A549 (cell line): Measurements from ENCODE around the gene GRM5. TPM values are rescaled to one million over a fixed set of nuclear protein-coding genes. Genes with fewer than 3 reads are reported as not detected.

Experiments
- ATAC-seq, 2 experiments: fragments of 200-7000 bp in 1 of 2; fragments of >200 bp in 1 of 2; cut with Nextera tagmentation in 1 of 2; cut with Tn5 transposase in 1 of 2; 3 replicates each; pipeline versions ENCODE4 v1.8.0 to v1.9.1; 2018 to 2020; ENCODE audit warnings: mild to moderate bottlenecking in 1 of 2, moderate library complexity in 1 of 2
- CTCF ChIA-PET: fragments of 300-600 bp; sonication (Branson Sonifier 250); formaldehyde crosslinking; extraction: SDS; loops from one replicate; lab custom pipeline; 2021; ENCODE audit warnings: antibody characterized with exemption, inconsistent platforms; lab: Yijun Ruan, JAX
- POLR2A ChIA-PET: fragments of 350-600 bp; formaldehyde crosslinking; extraction: SDS; loops from one replicate; lab custom pipeline; 2021; ENCODE audit warnings: antibody characterized with exemption, inconsistent platforms; lab: Yijun Ruan, JAX
- DNase-seq, 2 experiments: peaks; one replicate each; pipeline versions ENCODE4 v3.0.0 to v3.0.0-alpha.2; 2011 to 2016; ENCODE audit warnings: low read depth in 1 of 2, low spot score in 1 of 2
- FAIRE-seq: peaks from 2 replicates; lab custom pipeline; 2011; peaks lifted over from hg19 to GRCh38; lab: Jason Lieb, UNC
- H3K27ac ChIP-seq, 2 experiments: fragments of >200 bp; sonication (Bioruptor Twin); formaldehyde crosslinking; 3 replicates each; pipeline ENCODE4 v1.5.1; 2016 to 2017
- H3K4me1 ChIP-seq: fragments of >200 bp; sonication (Bioruptor Twin); formaldehyde crosslinking; 3 replicates; pipeline ENCODE4 v1.6.1; 2016
- H3K4me2 ChIP-seq: fragments of >200 bp; sonication (Bioruptor Twin); formaldehyde crosslinking; 3 replicates; pipeline ENCODE4 v1.6.1; 2016
- H3K4me3 ChIP-seq: fragments of >200 bp; sonication (Bioruptor Twin); formaldehyde crosslinking; 3 replicates; pipeline ENCODE4 v1.5.1; 2016
- H3K9me3 ChIP-seq: fragments of >200 bp; sonication (Bioruptor Twin); formaldehyde crosslinking; 3 replicates; pipeline ENCODE4 v1.6.1; 2016
- CHD2 ChIP-seq: fragments of 150-350 bp; IDR thresholded peaks from 2 replicates; pipeline ENCODE4 v1.6.1; 2014; ENCODE audit warnings: low read length; ENCODE audit not compliant: partially characterized antibody
- CTCF ChIP-seq: fragments of >200 bp; sonication (Bioruptor Twin); formaldehyde crosslinking; IDR thresholded peaks from 3 replicates; pipeline ENCODE4 v1.5.1; 2016
- ELK1 ChIP-seq: fragments of 150-350 bp; IDR thresholded peaks from 2 replicates; pipeline ENCODE4 v1.6.1; 2014; ENCODE audit warnings: low read depth, mild to moderate bottlenecking, low read length
- FOSL2 ChIP-seq, 2 experiments: fragments of 450-650 bp in 1 of 2; fragments of >200 bp in 1 of 2; sonication (Bioruptor Twin) in 1 of 2; formaldehyde crosslinking; IDR thresholded peaks; 2 replicates each; pipeline versions ENCODE4 v1.5.0 to v1.6.1; 2016 to 2020; ENCODE audit warnings: mild to moderate bottlenecking in 1 of 2, moderate library complexity in 1 of 2
- FOXS1 ChIP-seq: fragments of 250-450 bp; sonication (Bioruptor Pico); IDR thresholded peaks from 2 replicates; pipeline ENCODE4 v1.5.0; 2020; ENCODE audit warnings: mild to moderate bottlenecking, moderate library complexity
- HDAC2 ChIP-seq: fragments of 200-600 bp; sonication (generic); IDR thresholded peaks from 2 replicates; pipeline ENCODE4 v1.6.1; 2016
- HES2 ChIP-seq: fragments of >200 bp; sonication (Bioruptor Twin); formaldehyde crosslinking; IDR thresholded peaks from 2 replicates; pipeline ENCODE4 v1.6.1; 2016
- HOXA7 ChIP-seq: fragments of 250-450 bp; sonication (Bioruptor Pico); IDR thresholded peaks from 2 replicates; pipeline ENCODE4 v1.5.0; 2020; ENCODE audit warnings: mild to moderate bottlenecking, moderate library complexity
- KDM1A ChIP-seq: fragments of 200-600 bp; sonication (generic); IDR thresholded peaks from 2 replicates; pipeline ENCODE4 v1.6.1; 2016; ENCODE audit warnings: low read depth, mild to moderate bottlenecking
- KDM5A ChIP-seq: fragments of 200-600 bp; sonication (generic); IDR thresholded peaks from 2 replicates; pipeline ENCODE4 v1.6.1; 2016; ENCODE audit warnings: antibody characterized with exemption, mild to moderate bottlenecking
- MAFK ChIP-seq: fragments of 450-650 bp; IDR thresholded peaks from 2 replicates; pipeline ENCODE4 v1.6.1; 2014; ENCODE audit not compliant: partially characterized antibody
- MAZ ChIP-seq: fragments of 150-350 bp; IDR thresholded peaks from 2 replicates; pipeline ENCODE4 v1.6.1; 2014; ENCODE audit warnings: antibody characterized with exemption, low read depth, low read length, borderline replicate concordance
- MYC ChIP-seq: IDR thresholded peaks from 2 replicates; pipeline ENCODE4 v1.6.1; 2012; ENCODE audit warnings: mild to moderate bottlenecking, inconsistent platforms, low read length, improper control_type of control experiment, borderline replicate concordance
- NPAS2 ChIP-seq: fragments of 250-450 bp; sonication (Bioruptor Pico); IDR thresholded peaks from 2 replicates; pipeline ENCODE4 v1.8.0; 2022; ENCODE audit warnings: mild to moderate bottlenecking, moderate library complexity, borderline replicate concordance
- PBX3 ChIP-seq: IDR thresholded peaks from 2 replicates; pipeline ENCODE4 v1.6.1; 2012
- POLR2AphosphoS2 ChIP-seq: conservative IDR thresholded peaks from 2 replicates; pipeline ENCODE4 v1.6.1; 2012; ENCODE audit warnings: low read length, improper control_type of control experiment, inconsistent platforms
- RCOR1 ChIP-seq: fragments of 150-350 bp; IDR thresholded peaks from 2 replicates; pipeline ENCODE4 v1.6.1; 2014; ENCODE audit warnings: antibody characterized with exemption, low read length, low read depth
- SREBF2 ChIP-seq: fragments of 450-650 bp; IDR thresholded peaks from 2 replicates; pipeline ENCODE4 v1.6.1; 2014; ENCODE audit warnings: mild to moderate bottlenecking, moderate library complexity
- TP53 ChIP-seq: fragments of 250-450 bp; sonication (Bioruptor Pico); IDR thresholded peaks from 2 replicates; pipeline ENCODE4 v1.5.0; 2021; ENCODE audit warnings: mild to moderate bottlenecking, moderate library complexity
- ZC3H11A ChIP-seq: fragments of 450-650 bp; IDR thresholded peaks from 2 replicates; pipeline ENCODE4 v1.6.1; 2014; ENCODE audit warnings: antibody characterized with exemption, mild to moderate bottlenecking
- ZNF302 ChIP-seq: fragments of 250-450 bp; sonication (Bioruptor Pico); IDR thresholded peaks from 2 replicates; pipeline ENCODE4 v1.9.0; 2021; ENCODE audit warnings: inconsistent platforms, mild to moderate bottlenecking, moderate library complexity
- ZSCAN20 ChIP-seq: fragments of 250-450 bp; sonication (Bioruptor Pico); IDR thresholded peaks from 2 replicates; pipeline ENCODE4 v1.8.0; 2022; ENCODE audit warnings: mild to moderate bottlenecking, moderate library complexity
- WGBS: methylation state at CpG from one replicate; pipeline ENCODE4 v1.1.6; 2017; ENCODE audit errors: missing lambda C conversion rate; 5-methylcytosine and 5-hydroxymethylcytosine counted together
- polyA plus RNA-seq, 4 experiments: library from polyadenylated mRNA; depleted of rRNA in 3 of 4; stranded (reverse); fragments of >200 nt; fragmentation: RNase III in 1 of 4; extraction: RNeasy Plus Mini Kit Qiagen cat#74134 plus additional on column Dnase treatment in 1 of 4; gene quantifications; 2 replicates in 3 of 4; 3 replicates in 1 of 4; pipeline ENCODE4 v1.2.3, GENCODE V29; 2011 to 2017

GRM5 gene
- polyA plus RNA-seq, 2 of the 4 experiments (the other 2 are of a cell fraction): 0.01 TPM; not detected in 1

GRCh38 chr11:88508418-88508758, 557.4 kb downstream of the GRM5 start (continued):
- TF ChIP-seq MAFK: no peak
- TF ChIP-seq HDAC2: no peak
- no peak for TF ChIP-seq ELK1
- TF ChIP-seq KDM5A: no peak
- no peak for TF ChIP-seq FOSL2 (IDR thresholded peaks at IDR 0.05)
- no peak for TF ChIP-seq FOSL2 (CRISPR knock-in tag; IDR thresholded peaks at IDR 0.05)
- no peak for TF ChIP-seq ZNF302 (CRISPR knock-in tag)
- TF ChIP-seq SREBF2: no peak
- TF ChIP-seq POLR2AphosphoS2: no peak
- TF ChIP-seq NPAS2 (CRISPR knock-in tag): no peak
- no peak for TF ChIP-seq PBX3
- TF ChIP-seq ZSCAN20: no peak

- Histone ChIP-seq H3K4me1 (peaks cover 10% of the 10 kb centered on the region; the same call in 1 of the 3 replicates), H3K4me2 (peak overlapping the region; percentile 76; the same call in 1 of the 3 replicates), H3K9me3 (no peaks in the 10 kb centered on the region), H3K4me3 (no peak overlapping the region; the same call in 2 of the 3 replicates), H3K27ac (no peak overlapping the region)
- ChIA-PET POLR2A (no interaction called here), CTCF (interaction anchor here (0.7 kb wide), 1 partner anchor 59 kb away, joined by 3 read pairs; no protein-coding TSS in a partner anchor)
- WGBS: 79% methylated on average over 11 of the region's 11 CpGs
- no peak for ATAC-seq
- TF ChIP-seq RCOR1 (no peak), HOXA7 (CRISPR knock-in tag) (no peak), FOSL2 (IDR thresholded peaks at IDR 0.05) (no peak), FOSL2 (CRISPR knock-in tag; IDR thresholded peaks at IDR 0.05) (no peak), CTCF (no peak), ZC3H11A (no peak), PBX3 (no peak), ZSCAN20 (no peak), CHD2 (no peak), SREBF2 (no peak), MAZ (no peak), FOXS1 (no peak), MYC (no peak), MAFK (no peak), KDM1A (no peak), TP53 (CRISPR knock-in tag) (no peak), HES2 (no peak)
- DNase-seq: no peak
- FAIRE-seq: no peak
These were observed 557.9 kb downstream of the GRM5 start for GRCh38 chr11:88507771-88508417.
